Activated naive CD4-positive, alpha-beta T cell treated with Interleukin-2 at 50 U/mL for 16 hours (primary cell): ENCODE data around the gene UBE2R2.
A peak's percentile ranks its signal among the peaks of the same experiment; 100 is the strongest.
"Not testable (repeated sequence)": the region's sequence is repeated elsewhere in the genome, so short reads cannot be mapped to it uniquely, and the experiment has no call there.

Source experiments
- DNase-seq: peaks from one replicate; pipeline ENCODE4 v3.0.0-alpha.2; 2020

Gene UBE2R2

GRCh38 chr9:33843312-33843961 lies 26.5 kb downstream of the UBE2R2 start:
- no peak for DNase-seq

GRCh38 chr9:33846231-33846630 lies 29.3 kb downstream of the UBE2R2 start:
- DNase-seq: no peak

- DNase-seq: not testable (repeated sequence)
Observed at GRCh38 chr9:33847894-33848205, 30.9 kb downstream of the UBE2R2 start.

- DNase-seq: no peak
Observed at GRCh38 chr9:33850267-33850629, 33.3 kb downstream of the UBE2R2 start.

- no peak for DNase-seq
Observed at GRCh38 chr9:33850677-33851076, 33.7 kb downstream of the UBE2R2 start.

- no peak for DNase-seq
Observed at GRCh38 chr9:33851301-33851700, 34.3 kb downstream of the UBE2R2 start.

- DNase-seq: peak; percentile 54
Observed at GRCh38 chr9:33852216-33852826, 35.4 kb downstream of the UBE2R2 start.

GRCh38 chr9:33856247-33856646 lies 39.3 kb downstream of the UBE2R2 start:
- DNase-seq: no peak

GRCh38 chr9:33858423-33858822 lies 41.5 kb downstream of the UBE2R2 start:
- no peak for DNase-seq

GRCh38 chr9:33860200-33860871 lies 43.4 kb downstream of the UBE2R2 start:
- DNase-seq: no peak

GRCh38 chr9:33861917-33862453 lies 45.0 kb downstream of the UBE2R2 start:
- no peak for DNase-seq

GRCh38 chr9:33863027-33863426 lies 46.1 kb downstream of the UBE2R2 start:
- not testable (repeated sequence) for DNase-seq

GRCh38 chr9:33867747-33868439 lies 50.9 kb downstream of the UBE2R2 start:
- DNase-seq: no peak

GRCh38 chr9:33868440-33868973 lies 51.5 kb downstream of the UBE2R2 start:
- no peak for DNase-seq

GRCh38 chr9:33869243-33869642 lies 52.3 kb downstream of the UBE2R2 start:
- not testable (repeated sequence) for DNase-seq

GRCh38 chr9:33877727-33878489 lies 60.9 kb downstream of the UBE2R2 start:
- no peak for DNase-seq

- DNase-seq: no peak
Observed at GRCh38 chr9:33878691-33879366, 61.9 kb downstream of the UBE2R2 start.

- DNase-seq: no peak
Observed at GRCh38 chr9:33880211-33881089, 63.5 kb downstream of the UBE2R2 start.

GRCh38 chr9:33881635-33882034 lies 64.7 kb downstream of the UBE2R2 start:
- no peak for DNase-seq

- DNase-seq: no peak
Observed at GRCh38 chr9:33884856-33885701, 68.1 kb downstream of the UBE2R2 start.
